HG02938 (cell line): ENCODE results near the gene STIM1.
"Not testable (repeated sequence)": the region's sequence is repeated elsewhere in the genome, so short reads cannot be mapped to it uniquely, and the experiment has no call there.

Source experiments
- ATAC-seq: cut with Tn5 transposase; IDR thresholded peaks from one replicate; pipeline ENCODE4 v1.9.1; 2021; ENCODE audit warnings: mild to moderate bottlenecking, moderate library complexity; ENCODE audit not compliant: unreplicated experiment

STIM1 gene

DNA sequence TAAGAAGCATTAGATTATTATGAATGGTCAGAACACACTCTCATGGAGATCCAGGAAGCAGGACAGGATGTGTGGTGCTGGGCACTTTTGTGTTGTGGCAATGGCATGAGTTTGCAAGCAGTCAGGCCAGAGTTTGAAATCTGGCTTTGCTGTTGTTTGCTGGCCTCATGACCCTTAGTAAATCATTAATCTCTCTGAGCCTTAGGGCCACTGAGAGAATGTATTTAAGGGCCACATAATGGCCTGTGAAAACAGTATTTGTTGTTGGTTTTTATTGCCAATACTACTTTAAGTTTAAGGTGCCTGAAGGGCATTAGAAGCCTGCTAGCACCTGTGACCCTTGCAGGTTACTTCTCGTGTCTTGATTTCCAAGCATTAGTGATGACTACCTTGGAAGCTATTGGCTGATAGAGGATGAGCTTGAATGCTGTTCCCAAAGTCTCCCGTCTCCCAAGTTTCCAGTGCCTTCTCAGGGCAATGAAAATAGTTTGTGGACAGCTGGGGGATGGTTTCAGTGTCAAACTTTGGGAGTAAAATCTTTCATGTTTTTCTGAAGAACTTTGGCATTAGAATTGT is 24.6 kb downstream of the STIM1 start:
- ATAC-seq: no peak

DNA sequence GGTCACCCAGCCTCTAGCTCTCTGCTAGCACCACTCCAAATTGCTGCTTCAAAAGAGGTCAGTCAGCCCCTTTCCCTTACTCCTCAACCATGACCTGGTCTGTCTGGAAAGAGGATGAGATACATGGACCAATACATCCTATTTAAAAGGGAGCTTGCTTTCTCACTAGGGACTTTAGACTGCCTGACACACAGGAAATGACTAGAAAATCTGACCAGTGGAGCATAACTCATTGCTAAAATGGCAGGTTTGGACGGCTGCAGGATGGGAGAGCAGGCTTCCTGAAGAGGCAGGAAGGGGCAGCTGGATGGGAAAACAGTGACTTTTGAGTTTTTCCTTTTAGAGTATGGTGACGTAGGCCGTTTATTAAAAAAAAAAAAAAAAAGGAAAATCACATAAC is 25.3 kb downstream of the STIM1 start:
- no peak for ATAC-seq

DNA sequence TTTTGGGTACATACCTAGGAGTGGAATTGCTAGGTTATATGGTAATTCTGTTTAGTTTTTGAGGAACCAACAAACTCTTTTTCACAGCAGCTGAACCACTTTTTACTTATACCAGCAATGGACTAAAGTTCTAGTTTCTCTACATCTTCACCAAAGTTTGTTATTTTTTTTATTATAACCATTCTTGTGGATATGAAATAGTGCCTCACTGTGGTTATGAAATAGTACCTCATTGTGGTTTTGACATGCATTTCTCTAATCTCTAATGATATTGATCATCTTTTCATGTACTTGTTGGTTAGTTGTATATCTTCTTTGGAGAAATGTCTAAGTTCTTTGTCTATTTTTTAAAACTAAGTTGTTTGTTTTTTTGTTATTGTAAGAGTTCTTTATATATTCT is 27.2 kb downstream of the STIM1 start:
- ATAC-seq: no peak

DNA sequence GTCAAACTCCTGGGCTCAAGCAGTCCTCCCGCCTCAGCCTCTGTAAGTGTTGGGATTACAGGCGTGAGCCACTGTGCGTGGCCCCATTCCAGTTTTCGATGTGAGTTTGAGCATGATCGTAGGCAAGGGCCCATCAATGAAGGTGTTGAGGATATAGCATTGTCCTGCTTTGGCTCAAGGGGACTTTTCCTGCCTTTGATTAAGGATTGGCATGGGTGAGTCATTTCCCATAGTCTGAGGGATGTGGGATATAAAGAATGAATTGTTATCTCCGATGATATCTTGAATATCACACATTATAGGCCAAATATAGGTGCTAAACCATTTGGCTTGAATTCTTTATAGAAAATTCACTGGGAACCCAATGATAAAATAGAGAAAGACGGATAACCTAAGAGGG is 30.4 kb downstream of the STIM1 start:
- ATAC-seq: no peak

DNA sequence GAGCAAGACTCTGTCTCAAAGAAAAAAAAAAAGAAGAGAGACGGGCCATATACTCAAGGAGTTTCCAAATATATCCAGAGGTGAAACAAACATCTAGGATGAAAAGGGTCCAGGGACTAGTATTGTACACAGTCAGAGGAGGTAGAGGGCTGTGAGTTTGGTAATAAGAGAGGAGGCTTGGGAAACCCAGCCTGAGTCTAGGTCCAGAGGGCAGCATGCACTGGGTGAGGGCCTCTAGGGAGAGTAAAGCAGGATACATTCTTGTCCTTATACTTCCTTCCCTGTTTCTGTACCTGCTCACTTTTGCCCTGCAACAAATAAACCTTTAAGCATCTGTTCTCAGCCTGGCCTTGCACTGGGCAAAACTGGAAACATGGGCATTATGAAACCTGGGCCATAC is 31.5 kb downstream of the STIM1 start:
- no peak for ATAC-seq

DNA sequence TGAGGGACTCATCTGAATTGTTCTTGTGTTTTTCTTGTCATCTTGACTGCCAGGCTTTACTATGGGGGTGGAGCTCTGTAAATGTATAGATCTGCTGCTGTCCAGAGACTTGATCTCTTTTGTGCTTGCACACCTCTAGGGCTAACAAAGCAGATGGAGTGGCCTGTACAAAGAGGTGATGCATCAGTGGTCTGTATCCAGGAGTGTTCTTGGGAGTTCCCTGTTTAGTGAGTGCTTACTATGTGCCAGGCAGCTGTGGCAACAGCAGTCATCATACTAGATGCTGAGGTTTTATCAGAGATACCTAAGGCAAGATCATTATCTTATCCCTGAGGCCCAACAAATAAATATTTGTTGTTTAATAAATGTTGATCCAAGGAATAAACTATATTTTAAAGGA is 33.4 kb downstream of the STIM1 start:
- no peak for ATAC-seq

DNA sequence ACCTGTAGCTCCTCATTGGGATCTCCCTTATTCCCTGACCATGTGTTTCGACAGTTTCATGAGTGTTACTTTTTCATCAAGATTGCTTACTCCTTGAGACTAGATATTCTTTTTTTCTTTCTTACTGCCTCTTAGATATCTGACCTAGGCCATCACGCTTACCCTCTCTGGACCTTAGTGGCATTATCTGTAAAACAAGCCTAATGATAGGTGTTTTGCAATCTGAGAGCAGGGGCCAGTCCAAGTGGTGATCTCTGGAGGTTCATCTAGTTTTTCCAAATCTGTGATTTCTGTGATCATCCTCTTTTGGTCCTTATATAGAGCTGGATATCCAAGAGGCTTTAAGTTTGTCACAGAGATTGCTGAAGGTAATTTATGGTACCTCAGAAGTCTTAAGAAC is 34.5 kb downstream of the STIM1 start:
- ATAC-seq: no peak

DNA sequence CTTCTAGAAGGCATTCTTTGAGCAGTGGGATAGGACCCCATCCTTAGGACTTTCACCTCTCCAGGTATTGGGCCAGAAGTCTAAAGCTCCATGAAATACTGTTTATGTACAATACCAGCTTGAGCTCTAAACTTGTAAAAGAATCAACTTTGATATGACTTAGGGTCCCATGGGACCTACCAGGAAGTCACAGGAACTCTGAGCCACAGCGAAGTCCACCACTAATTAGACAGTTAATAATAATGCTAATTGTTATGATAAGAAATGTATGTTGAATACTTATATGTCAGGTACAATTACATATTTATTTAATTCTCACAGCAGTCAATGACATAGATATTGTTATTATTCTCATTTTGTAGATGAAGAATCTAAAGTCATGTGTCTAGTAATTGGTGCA is 35.3 kb downstream of the STIM1 start:
- no peak for ATAC-seq

DNA sequence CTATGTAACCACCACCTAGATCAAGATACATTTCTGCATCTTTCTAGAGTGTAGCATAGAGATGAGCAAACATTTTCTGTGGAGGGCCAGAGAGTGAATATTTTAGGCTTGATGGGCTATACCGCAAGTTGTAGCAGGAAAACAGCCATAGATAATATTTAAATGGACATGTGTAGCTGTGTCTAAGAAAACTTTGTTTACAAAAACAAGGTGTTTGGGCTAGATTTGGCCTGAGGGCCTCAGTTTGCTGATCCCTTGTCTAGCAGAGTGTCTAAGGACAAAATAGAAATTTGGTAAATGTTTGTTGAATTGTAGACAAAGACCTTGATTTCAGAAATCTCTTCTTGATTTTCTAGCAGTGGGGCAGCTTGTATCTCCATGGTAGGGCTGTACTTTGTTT is 36.3 kb downstream of the STIM1 start:
- no peak for ATAC-seq

DNA sequence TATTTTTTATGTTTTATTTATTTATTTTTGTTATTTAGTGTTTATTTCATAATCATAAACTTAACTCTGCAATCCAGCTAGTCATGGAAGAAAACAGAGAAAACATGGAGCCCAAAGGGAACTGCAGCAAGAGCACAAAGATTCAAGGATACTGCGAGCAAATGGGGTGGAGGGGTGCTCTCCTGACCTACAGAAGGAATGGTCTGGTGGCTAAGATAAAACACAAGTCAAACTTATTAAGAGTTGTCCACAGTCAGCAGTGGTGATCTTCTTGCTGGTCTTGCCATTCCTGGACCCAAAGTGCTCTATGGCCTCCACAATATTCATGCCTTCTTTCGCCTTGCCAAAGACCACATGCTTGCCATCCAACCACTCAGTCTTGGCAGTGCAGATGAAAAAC is 36.7 kb downstream of the STIM1 start:
- no peak for ATAC-seq

DNA sequence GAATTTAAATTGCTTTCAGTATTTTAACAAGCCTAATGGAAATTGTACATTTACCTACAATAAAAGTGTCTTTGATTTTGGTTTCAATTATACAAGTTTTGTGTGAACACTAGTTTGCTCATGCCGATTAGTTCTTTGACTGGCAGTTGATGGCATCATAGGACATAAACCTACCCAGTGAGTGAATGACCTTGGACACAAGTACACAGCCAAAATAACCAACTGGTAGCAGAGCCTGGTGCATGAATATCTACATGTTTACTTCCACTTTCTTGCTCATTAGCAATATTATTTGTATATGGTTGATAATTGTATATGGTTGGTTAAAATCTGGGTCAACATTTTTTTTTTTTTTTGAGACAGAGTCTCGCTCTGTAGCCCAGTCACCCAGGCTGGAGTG is 37.8 kb downstream of the STIM1 start:
- ATAC-seq: no peak

DNA sequence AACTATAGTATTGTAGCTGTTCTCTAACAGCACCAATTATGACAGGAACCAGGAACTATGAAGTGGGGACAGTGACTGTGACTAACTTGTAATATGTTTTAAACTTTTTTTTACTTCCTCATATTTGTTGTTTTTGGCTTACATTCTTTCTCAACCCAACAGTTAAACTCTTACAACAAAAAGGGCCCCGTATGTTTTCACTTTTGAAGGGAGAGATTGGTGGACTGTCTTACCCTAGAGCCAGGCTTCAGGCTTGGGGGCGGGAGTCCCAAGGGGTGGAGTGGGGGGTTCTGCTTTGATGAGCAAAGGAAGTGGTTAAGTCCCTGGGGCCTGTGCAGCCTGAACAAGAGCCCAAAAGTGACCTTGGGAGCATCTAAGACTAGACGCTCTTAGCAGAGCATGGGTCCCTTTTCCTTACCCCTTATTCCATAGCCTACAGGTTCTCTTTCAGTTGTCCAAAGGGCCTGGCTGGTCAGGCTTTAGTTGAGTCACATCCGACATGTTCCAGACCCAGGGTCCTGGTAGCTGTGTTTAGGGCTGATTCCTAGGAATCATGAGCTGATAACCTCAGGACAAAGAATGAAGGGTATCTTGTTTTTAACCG is 38.8 kb downstream of the STIM1 start:
- peak; percentile 96 for ATAC-seq

DNA sequence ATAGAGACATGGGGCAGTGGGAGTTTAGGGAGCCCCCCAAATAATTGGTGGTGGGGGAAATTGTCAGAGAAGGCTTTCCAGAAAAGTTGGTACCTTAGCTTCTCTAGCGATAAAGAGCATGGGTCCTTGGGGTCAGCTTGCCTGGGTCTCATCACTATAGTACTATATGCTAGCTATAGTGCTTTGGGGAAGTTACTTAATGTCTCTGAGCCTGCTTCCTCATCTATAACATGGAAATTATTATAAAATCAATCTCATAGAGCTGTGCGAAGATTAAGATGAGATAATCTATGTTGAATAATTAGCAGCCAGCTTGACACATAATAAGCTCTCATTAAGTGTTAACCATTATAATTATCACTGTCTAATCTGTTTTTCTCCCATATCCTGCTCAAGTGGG is 41.2 kb downstream of the STIM1 start:
- ATAC-seq: no peak

DNA sequence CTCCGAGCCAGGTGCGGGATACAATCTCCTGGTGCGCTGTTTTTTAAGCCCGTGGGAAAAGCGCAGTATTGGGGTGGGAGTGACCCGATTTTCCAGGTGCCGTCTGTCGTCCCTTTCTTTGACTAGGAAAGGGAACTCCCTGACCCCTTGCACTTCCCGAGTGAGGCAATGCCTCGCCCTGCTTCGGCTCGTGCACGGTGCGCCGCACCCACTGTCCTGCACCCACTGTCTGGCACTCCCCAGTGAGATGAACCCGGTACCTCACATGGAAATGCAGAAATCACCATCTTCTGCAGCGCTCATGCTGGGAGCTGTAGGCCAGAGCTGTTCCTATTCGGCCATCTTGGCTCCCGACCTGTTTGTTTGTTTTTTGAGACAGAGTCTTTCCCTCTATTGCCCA is 44.8 kb downstream of the STIM1 start:
- not testable (repeated sequence) for ATAC-seq

DNA sequence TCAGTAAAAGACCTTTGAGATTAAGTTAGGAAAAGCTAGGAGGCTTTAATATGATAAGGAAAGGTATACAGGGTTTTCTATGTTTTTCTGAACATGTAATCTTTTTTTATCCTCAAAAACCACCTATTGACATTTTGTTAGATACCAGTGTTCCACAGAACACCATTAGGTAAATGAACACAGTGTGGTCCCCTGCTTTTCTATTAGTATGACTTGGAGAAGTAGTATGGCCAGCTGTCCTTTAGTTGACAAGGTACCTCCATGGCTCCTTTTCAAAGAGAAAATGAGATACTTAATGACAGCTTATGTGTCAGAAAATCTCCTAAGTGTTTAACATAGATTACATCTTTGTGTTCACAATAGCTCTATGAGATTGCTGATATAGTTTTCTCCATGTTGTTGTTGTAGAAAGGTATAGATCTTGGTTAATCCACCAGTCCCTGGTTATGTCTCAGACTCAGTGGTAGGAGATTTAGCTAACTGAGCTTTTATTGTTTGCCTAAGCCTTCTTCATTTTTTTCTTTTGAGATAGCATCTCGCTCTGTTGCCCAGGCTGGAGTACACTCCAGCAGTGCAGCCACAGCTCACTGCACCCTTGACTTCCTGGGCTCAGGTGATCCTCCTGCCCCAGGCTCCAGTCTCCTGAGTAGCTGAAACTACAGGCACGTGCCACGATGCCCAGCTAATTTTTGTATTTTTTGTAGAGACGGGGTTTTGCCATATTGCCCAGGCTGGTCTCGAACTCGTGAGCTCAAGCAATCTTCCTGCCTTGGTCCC is 46.0 kb downstream of the STIM1 start:
- ATAC-seq: no peak

DNA sequence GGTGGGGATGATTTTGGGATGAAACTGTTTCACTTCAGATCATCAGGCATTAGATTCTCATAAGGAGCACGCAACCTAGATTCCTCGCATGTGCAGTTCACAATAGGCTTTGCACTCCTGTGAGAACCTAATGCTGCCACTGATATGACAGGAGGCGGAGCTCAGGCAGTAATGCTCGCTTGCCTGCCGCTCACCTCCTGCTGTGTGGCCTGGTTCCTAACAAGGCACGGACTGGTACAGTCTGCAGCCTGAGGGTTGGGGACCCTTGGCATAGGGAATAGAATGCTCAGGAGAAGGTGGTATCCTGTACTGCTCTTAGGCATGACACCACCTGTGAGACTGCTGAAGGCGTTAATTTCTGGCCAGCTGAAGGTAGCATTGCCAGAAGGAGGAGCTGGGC is 47.0 kb downstream of the STIM1 start:
- no peak for ATAC-seq

DNA sequence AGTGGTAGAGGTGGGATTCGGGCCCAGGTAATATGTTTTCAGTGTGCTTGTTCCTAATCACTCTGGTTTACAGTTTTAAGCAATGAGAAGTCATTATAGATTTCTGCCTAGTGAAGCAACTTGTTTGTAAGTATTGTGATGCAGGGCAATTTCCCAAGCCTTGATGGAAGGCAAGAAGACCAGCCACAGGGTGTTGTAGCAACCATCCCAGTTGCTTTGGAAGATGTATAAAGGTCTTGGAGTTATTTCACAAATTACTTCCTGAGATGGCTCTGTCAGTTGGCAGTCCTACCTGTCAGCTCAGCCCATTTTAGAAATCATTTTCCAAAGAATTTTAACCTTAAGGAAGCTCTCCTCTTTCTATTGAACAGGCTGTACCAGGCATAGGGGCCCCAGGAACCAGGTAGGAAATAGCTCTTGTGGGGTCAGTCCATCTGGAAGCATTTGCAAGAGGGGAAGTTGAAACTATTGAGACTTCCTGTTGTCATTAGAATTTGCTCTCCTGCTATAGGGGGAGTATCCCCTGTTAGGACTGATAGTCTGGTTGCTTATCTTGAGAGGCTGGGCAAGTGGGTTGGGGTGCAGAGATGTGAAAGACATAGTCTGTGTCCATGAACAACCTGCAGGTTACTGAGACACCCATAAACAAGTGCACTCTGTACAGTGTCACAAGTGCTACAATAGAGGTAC is 47.9 kb downstream of the STIM1 start:
- no peak for ATAC-seq

DNA sequence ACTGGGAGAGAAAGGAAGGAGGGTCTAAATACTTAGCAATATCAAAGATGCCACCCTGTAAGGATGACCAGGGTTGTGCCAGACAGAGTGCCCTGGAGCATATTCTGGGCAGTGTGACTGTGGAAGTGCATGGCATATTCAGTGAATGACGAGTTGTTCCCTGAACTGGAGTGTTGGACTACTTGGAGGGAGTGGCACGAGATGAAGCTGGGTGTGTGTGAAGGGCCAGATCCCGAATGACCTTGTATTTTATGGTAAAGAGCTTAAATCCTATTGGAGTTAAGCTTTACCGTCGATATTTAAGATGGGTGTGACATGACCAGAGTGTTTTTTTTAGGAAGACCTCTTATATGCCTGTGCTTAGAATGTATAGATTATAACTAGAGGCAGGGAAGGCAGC is 48.8 kb downstream of the STIM1 start:
- ATAC-seq: no peak

DNA sequence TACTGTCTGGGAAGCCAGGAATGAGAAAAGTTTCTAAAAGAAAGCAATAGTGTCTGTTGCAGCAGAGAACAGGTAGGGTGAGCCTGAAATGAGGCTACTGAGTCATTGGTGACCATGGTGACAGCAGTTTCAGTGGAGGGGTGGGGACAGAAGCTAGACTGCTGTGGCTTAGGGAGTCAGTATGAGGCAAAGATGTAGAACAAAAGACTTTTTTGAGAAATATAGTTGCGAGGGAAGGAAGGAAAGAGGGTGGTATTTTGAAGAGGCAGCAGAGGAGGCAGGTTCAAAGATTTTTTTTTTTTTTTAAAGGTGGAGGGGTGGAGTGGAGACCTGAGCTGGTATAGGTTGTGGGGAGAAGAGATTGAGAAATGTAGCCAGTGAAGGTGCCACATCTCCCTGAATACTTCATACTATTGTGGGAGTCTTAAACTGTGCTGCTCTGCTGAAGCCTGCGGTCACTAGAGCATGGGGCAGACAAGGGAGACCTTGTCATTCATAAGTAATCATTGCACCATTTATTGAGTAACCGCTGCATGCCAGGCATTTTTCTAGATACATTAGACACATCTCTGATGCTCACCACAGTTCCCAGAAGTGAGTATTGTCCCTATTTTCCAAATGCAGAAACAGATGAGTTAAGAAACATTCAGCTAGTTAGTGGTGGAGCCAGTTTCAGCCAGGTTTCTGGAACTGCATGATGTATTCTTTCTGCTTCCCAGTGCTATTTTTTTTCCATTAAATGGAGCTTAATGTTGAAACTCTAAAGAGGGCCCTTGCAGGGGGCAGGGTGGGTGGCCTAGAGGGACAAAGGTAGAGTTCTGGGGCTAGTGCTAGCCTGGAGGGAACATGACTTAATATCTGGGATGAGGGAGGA is 49.9 kb downstream of the STIM1 start:
- ATAC-seq: peak; percentile 90

DNA sequence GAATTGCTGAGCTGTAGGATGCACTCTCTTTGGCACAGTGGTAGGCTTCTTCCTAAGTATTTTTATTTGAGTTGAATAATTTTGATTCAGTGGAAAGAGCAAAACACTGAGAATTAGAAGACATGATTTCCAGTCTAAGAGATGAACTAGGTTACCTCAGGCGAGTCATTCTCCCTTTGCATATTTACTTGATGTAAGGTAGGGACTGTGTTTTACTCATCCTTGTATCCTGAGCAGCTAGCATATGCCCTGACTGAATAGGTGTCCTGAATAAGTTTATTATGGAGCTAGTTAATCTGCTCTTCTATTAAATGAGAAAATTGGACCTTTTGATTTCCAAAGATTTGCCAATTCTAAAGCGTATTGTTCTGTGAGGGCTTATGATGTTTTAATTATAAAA is 50.7 kb downstream of the STIM1 start:
- no peak for ATAC-seq

DNA sequence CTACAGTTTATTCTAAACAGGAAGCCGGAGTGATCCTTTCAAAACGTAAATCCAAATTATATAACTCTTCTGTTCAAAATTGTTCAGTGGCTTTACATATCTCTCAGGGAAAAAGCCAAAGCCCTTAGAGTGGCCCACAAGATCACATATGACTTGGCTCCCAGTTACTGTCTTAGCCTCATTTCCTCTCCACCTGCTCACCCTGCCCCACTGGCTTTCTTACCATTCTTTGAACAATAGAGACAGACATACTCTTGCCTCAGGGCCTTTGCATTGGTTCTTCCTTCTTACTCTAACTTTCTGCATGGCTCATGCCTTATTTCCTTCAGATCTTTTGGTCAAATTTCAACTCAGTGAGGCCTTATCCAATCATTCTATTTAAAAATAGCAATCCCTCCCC is 52.1 kb downstream of the STIM1 start:
- ATAC-seq: no peak
